ENCODE measurements around the gene CBR1. TPM values are rescaled to one million over a fixed set of nuclear protein-coding genes. Genes with fewer than 3 reads are reported as not detected.

CBR1 gene
- total and polyA plus RNA-seq, 4 donors: 36.1 to 158 (median 74.4) TPM

DNA sequence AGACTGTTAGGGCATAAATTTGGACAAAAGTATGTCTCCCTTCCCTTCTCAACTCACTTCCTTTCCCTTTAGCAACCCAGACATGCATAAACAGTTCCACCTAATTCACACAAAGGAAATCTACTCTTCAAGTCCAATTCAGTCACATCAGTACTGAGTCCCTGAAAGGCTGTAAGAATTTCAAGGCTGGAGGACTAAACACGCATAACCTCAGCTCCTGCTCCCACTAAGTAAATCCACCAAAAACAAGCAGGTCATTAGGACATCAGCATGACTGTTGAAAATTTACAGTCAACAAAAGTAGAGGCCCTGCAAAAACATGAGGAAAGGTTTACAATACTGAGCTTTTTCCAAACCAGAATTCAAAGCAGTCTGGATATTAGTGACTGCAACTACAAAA, 27.9 kb upstream of the CBR1 start:
- Histone ChIP-seq H3K9me3 (ENCODE audit: control insufficient read depth in 4 of 4, insufficient read depth in 3 of 4, low read length in 3 of 4) (no peaks in the 10 kb centered on the region), H3K36me3 (ENCODE audit: control insufficient read depth in 4 of 4, insufficient read depth in 4 of 4, low read length in 4 of 4) (peaks cover 28 to 42% (median 33%) of the 10 kb centered on the region in 4 donors)
- DNase-seq: no peak

GRCh38 chr21:36044056-36044455, 25.8 kb upstream of the CBR1 start:
- no peak for DNase-seq
- no peak for TF ChIP-seq CTCF (IDR thresholded peaks at IDR 0.05; ENCODE audit: control extremely low read depth, extremely low read depth)
- Histone ChIP-seq H3K27ac (ENCODE audit: low read depth in 1 of 2, low read length in 1 of 2) (no peak overlapping the region), H3K9me3 (ENCODE audit: control insufficient read depth in 4 of 4, insufficient read depth in 3 of 4, low read length in 3 of 4) (no peaks in the 10 kb centered on the region), H3K4me3 (no peak overlapping the region), H3K4me1 (ENCODE audit: control insufficient read depth in 5 of 5, insufficient read depth in 5 of 5, low read length in 5 of 5) (peaks cover 0 to 4% (median 0%) of the 10 kb centered on the region in 5 donors), H3K36me3 (ENCODE audit: control insufficient read depth in 4 of 4, insufficient read depth in 4 of 4, low read length in 4 of 4) (peaks cover 25 to 48% (median 26%) of the 10 kb centered on the region in 4 donors), H3K9ac (ENCODE audit: insufficient read depth in 1 of 2, low read length in 2 of 2) (no peak overlapping the region), H3K27me3 (ENCODE audit: control insufficient read depth in 3 of 3, insufficient read depth in 3 of 3, low read length in 2 of 3) (no peaks in the 10 kb centered on the region)
- no peak for ATAC-seq (ENCODE audit: insufficient read depth, low FRiP score)
- WGBS, 2 donors: 85 to 91% methylated on average over 10 of the region's 10 CpGs

More for the DNA sequence above, 27.9 kb upstream of the CBR1 start:
- ATAC-seq (ENCODE audit: insufficient read depth, low FRiP score): no peak
- no peak overlapping the region for H3K4me3 ChIP-seq
- H3K27ac ChIP-seq (ENCODE audit: low read depth in 1 of 2, low read length in 1 of 2): no peak overlapping the region
- no peak overlapping the region for H3K9ac ChIP-seq (ENCODE audit: insufficient read depth in 1 of 2, low read length in 2 of 2)
- H3K27me3 ChIP-seq (ENCODE audit: control insufficient read depth in 3 of 3, insufficient read depth in 3 of 3, low read length in 2 of 3): no peaks in the 10 kb centered on the region
- peaks cover 0 to 4% (median 0%) of the 10 kb centered on the region in 5 donors for H3K4me1 ChIP-seq (ENCODE audit: control insufficient read depth in 5 of 5, insufficient read depth in 5 of 5, low read length in 5 of 5)
- TF ChIP-seq CTCF (IDR thresholded peaks at IDR 0.05; ENCODE audit: control extremely low read depth, extremely low read depth): no peak
- 79 to 94% methylated on average over 1 of the region's 1 CpG for WGBS, 2 donors

DNA sequence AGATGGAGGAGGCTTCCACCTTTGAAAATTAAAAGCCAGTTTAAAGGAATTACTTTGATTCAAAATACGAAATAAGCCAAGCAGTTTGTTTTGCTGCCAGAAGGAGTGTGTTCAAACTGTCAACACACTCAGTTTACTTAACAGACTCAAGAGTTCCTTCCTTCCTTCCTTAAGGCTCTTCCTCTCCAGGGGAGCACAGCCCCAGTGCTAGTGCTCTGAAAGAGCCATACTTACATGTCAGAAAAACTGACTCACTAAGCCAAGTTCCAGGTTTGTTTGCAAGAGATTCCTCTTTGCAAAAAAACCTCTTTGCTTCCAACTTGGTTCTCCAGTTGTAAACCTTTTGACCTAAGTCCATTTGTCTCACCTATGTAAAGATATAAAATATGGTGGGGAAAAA, 23.8 kb upstream of the CBR1 start:
- Histone ChIP-seq H3K4me1 (ENCODE audit: control insufficient read depth in 5 of 5, insufficient read depth in 5 of 5, low read length in 5 of 5) (peaks cover 0 to 2% (median 0%) of the 10 kb centered on the region in 5 donors), H3K4me3 (no peak overlapping the region), H3K27me3 (ENCODE audit: control insufficient read depth in 3 of 3, insufficient read depth in 3 of 3, low read length in 2 of 3) (no peaks in the 10 kb centered on the region), H3K9ac (ENCODE audit: insufficient read depth in 1 of 2, low read length in 2 of 2) (no peak overlapping the region), H3K27ac (ENCODE audit: low read depth in 1 of 2, low read length in 1 of 2) (no peak overlapping the region), H3K36me3 (ENCODE audit: control insufficient read depth in 4 of 4, insufficient read depth in 4 of 4, low read length in 4 of 4) (peaks cover 22 to 44% (median 27%) of the 10 kb centered on the region in 4 donors), H3K9me3 (ENCODE audit: control insufficient read depth in 4 of 4, insufficient read depth in 3 of 4, low read length in 3 of 4) (peaks cover 0 to 3% (median 0%) of the 10 kb centered on the region in 4 donors)
- WGBS, 2 donors: 25 to 39% methylated on average over 1 of the region's 1 CpG
- no peak for TF ChIP-seq CTCF (IDR thresholded peaks at IDR 0.05; ENCODE audit: control extremely low read depth, extremely low read depth)
- DNase-seq (no peak), ATAC-seq (ENCODE audit: insufficient read depth, low FRiP score) (no peak)

- Histone ChIP-seq H3K27me3 (ENCODE audit: control insufficient read depth in 3 of 3, insufficient read depth in 3 of 3, low read length in 2 of 3) (no peaks in the 10 kb centered on the region), H3K4me3 (no peak overlapping the region), H3K27ac (ENCODE audit: low read depth in 1 of 2, low read length in 1 of 2) (no peak overlapping the region), H3K4me1 (ENCODE audit: control insufficient read depth in 5 of 5, insufficient read depth in 5 of 5, low read length in 5 of 5) (peaks cover 0 to 2% (median 0%) of the 10 kb centered on the region in 5 donors), H3K36me3 (ENCODE audit: control insufficient read depth in 4 of 4, insufficient read depth in 4 of 4, low read length in 4 of 4) (peaks cover 22 to 41% (median 25%) of the 10 kb centered on the region in 4 donors), H3K9ac (ENCODE audit: insufficient read depth in 1 of 2, low read length in 2 of 2) (no peak overlapping the region), H3K9me3 (ENCODE audit: control insufficient read depth in 4 of 4, insufficient read depth in 3 of 4, low read length in 3 of 4) (peaks cover 0 to 3% (median 0%) of the 10 kb centered on the region in 4 donors)
- 81 to 88% methylated on average over 7 of the region's 7 CpGs for WGBS, 2 donors
- TF ChIP-seq CTCF (IDR thresholded peaks at IDR 0.05; ENCODE audit: control extremely low read depth, extremely low read depth): no peak
- ATAC-seq (ENCODE audit: insufficient read depth, low FRiP score) (no peak), DNase-seq (no peak)
These were observed 22.7 kb upstream of the CBR1 start for GRCh38 chr21:36047139-36047538.
